GM19467 (cell line): Measurements from ENCODE around the gene CEP112.

Source experiments
- ATAC-seq: cut with Tn5 transposase; IDR thresholded peaks from one replicate; pipeline ENCODE4 v1.9.1; 2021; ENCODE audit warnings: mild to moderate bottlenecking, moderate library complexity; ENCODE audit not compliant: unreplicated experiment

The CEP112 gene

GRCh38 chr17:65617496-65617895, 574.4 kb downstream of the CEP112 start:
- ATAC-seq = no peak

GRCh38 chr17:65609749-65610148, 582.2 kb downstream of the CEP112 start:
- ATAC-seq = no peak

- ATAC-seq = no peak
These were observed 582.6 kb downstream of the CEP112 start for GRCh38 chr17:65609286-65609685.

- ATAC-seq = no peak
These were observed 587.9 kb downstream of the CEP112 start for GRCh38 chr17:65604070-65604469.

GRCh38 chr17:65601881-65602280, 590.1 kb downstream of the CEP112 start:
- no peak for ATAC-seq

- ATAC-seq = no peak
These were observed 590.8 kb downstream of the CEP112 start for GRCh38 chr17:65601145-65601544.

GRCh38 chr17:65600518-65600917, 591.4 kb downstream of the CEP112 start:
- ATAC-seq = no peak

GRCh38 chr17:65599650-65600049, 592.3 kb downstream of the CEP112 start:
- ATAC-seq = no peak

GRCh38 chr17:65598746-65599145, 593.2 kb downstream of the CEP112 start:
- ATAC-seq = no peak

GRCh38 chr17:65595071-65595656, 596.8 kb downstream of the CEP112 start:
- no peak for ATAC-seq

GRCh38 chr17:65593855-65594845, 597.8 kb downstream of the CEP112 start:
- ATAC-seq = no peak

GRCh38 chr17:65593092-65593854, 598.7 kb downstream of the CEP112 start:
- ATAC-seq = no peak

GRCh38 chr17:65592125-65592965, 599.6 kb downstream of the CEP112 start:
- no peak for ATAC-seq

GRCh38 chr17:65589321-65589720, 602.6 kb downstream of the CEP112 start:
- no peak for ATAC-seq

- no peak for ATAC-seq
These were observed 603.6 kb downstream of the CEP112 start for GRCh38 chr17:65588181-65588808.

- ATAC-seq = no peak
These were observed 604.3 kb downstream of the CEP112 start for GRCh38 chr17:65587534-65588180.

- no peak for ATAC-seq
These were observed 605.0 kb downstream of the CEP112 start for GRCh38 chr17:65586899-65587298.
